Measurements from ENCODE around the gene SMAD5. TPM values are rescaled to one million over a fixed set of nuclear protein-coding genes. Genes with fewer than 3 reads are reported as not detected.

Gene SMAD5
- total RNA-seq, 6 donors from 2014 or later: 14.6 to 54.3 (median 45.1) TPM

DNA sequence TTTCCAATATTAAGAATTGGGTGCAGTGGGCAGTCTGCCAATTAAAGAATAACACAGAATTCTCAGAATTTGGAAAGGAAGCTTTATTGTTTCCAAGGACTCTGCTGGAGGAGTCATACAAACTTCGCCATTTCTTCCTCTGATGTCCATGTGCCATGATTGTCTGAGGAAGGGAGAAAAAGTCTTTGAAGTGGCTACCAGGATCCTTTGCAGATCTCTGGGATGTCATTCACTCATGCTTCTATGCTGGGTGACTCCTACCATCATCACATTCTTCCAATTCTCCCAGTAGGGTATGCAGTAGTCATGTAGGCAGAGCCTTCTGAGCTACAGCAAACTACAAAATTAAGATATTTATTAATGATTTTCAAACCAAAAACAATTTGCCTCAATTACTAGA is 3.2 kb upstream of the SMAD5 start:
- Histone ChIP-seq H3K4me3 (no peak overlapping the region), H3K27ac (no peak overlapping the region), H3K36me3 (no peaks in the 10 kb centered on the region), H3K4me1 (peaks cover 9 to 16% (median 11%) of the 10 kb centered on the region in 4 donors), H3K27me3 (no peaks in the 10 kb centered on the region), H3K9me3 (no peaks in the 10 kb centered on the region)
- ATAC-seq (ENCODE audit: low FRiP score in 2 of 2) (no peak), DNase-seq (no peak)
- TF ChIP-seq POLR2A (IDR thresholded peaks at IDR 0.05) (no peak), POLR2AphosphoS5 (IDR thresholded peaks at IDR 0.05) (no peak), EP300 (IDR thresholded peaks at IDR 0.05) (no peak)
- TF ChIP-seq, protein P1, sequence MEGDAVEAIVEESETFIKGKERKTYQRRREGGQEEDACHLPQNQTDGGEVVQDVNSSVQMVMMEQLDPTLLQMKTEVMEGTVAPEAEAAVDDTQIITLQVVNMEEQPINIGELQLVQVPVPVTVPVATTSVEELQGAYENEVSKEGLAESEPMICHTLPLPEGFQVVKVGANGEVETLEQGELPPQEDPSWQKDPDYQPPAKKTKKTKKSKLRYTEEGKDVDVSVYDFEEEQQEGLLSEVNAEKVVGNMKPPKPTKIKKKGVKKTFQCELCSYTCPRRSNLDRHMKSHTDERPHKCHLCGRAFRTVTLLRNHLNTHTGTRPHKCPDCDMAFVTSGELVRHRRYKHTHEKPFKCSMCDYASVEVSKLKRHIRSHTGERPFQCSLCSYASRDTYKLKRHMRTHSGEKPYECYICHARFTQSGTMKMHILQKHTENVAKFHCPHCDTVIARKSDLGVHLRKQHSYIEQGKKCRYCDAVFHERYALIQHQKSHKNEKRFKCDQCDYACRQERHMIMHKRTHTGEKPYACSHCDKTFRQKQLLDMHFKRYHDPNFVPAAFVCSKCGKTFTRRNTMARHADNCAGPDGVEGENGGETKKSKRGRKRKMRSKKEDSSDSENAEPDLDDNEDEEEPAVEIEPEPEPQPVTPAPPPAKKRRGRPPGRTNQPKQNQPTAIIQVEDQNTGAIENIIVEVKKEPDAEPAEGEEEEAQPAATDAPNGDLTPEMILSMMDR (IDR thresholded peaks at IDR 0.05): no peak
- 60 to 62% methylated on average over 1 of the region's 1 CpG for WGBS, 2 donors

DNA sequence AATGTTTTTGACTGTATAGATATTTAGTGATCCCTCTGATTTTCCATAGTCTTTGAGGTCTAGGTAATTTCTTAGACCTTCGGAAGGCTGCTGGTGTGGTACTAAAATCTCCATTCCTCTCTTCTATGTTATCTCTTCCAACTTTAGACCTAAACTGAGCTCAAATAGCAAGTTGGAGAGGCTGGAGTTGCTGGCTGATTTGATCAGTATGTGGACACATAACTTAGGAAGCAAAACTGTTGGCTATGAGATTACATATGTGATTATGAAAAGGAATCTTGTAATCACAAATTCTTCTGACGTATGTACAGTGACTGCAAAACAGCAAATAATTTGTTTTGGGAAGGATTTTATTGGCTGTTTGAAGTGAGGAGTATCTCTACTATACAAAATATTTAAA is 2.1 kb upstream of the SMAD5 start:
- 90% methylated on average over 2 of the region's 2 CpGs for WGBS, 2 donors
- H3K27ac ChIP-seq: no peak overlapping the region
- no peak for ATAC-seq (ENCODE audit: low FRiP score in 2 of 2)

DNA sequence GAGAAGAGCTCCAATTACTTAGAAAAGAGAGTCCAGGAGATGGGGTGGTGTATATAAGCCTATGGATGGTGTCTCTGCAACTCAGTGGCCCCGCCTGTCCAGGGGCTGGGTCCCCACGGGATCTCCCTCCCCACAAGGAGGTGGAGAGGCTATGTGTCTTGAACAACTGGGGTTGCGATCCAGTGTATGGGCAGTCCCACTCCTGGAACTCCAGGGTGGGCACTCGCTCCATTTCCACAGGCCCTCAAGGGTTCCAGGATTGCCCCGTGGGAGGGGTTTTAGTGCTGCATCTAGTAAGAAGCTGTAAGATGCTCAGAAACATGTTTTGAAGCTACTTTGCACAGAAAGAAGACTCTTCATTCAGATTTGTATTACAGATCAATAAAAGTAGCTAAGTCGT is 558 bp upstream of the SMAD5 start:
- Histone ChIP-seq H3K36me3 (no peaks in the 10 kb centered on the region), H3K4me3 (peak overlapping the region in 3 of 4 donors; percentile 62 to 93 (median 83)), H3K9me3 (no peaks in the 10 kb centered on the region), H3K27ac (peak overlapping the region; percentile 92 to 98 (median 96)), H3K27me3 (no peaks in the 10 kb centered on the region), H3K4me1 (peaks cover 21 to 34% (median 28%) of the 10 kb centered on the region in 4 donors)
- no peak for DNase-seq
- TF ChIP-seq, protein P1 (IDR thresholded peaks at IDR 0.05): no peak
- no peak for TF ChIP-seq EP300 (IDR thresholded peaks at IDR 0.05)
- TF ChIP-seq POLR2AphosphoS5 (IDR thresholded peaks at IDR 0.05): no peak
- no peak for TF ChIP-seq POLR2A (IDR thresholded peaks at IDR 0.05)
- 28 to 36% methylated on average over 5 to 6 of the region's 6 CpGs for WGBS, 2 donors
- peak in 1 of 2 donors; percentile 20 for ATAC-seq (ENCODE audit: low FRiP score in 2 of 2)

More for the DNA sequence above, 2.1 kb upstream of the SMAD5 start:
- Histone ChIP-seq H3K4me3 (no peak overlapping the region), H3K36me3 (no peaks in the 10 kb centered on the region), H3K9me3 (no peaks in the 10 kb centered on the region), H3K4me1 (peaks cover 20 to 26% (median 21%) of the 10 kb centered on the region in 4 donors), H3K27me3 (no peaks in the 10 kb centered on the region)
- no peak for DNase-seq
- TF ChIP-seq POLR2AphosphoS5 (IDR thresholded peaks at IDR 0.05) (no peak), POLR2A (IDR thresholded peaks at IDR 0.05) (no peak), EP300 (IDR thresholded peaks at IDR 0.05) (no peak)
- TF ChIP-seq, protein P1 (IDR thresholded peaks at IDR 0.05): no peak

DNA sequence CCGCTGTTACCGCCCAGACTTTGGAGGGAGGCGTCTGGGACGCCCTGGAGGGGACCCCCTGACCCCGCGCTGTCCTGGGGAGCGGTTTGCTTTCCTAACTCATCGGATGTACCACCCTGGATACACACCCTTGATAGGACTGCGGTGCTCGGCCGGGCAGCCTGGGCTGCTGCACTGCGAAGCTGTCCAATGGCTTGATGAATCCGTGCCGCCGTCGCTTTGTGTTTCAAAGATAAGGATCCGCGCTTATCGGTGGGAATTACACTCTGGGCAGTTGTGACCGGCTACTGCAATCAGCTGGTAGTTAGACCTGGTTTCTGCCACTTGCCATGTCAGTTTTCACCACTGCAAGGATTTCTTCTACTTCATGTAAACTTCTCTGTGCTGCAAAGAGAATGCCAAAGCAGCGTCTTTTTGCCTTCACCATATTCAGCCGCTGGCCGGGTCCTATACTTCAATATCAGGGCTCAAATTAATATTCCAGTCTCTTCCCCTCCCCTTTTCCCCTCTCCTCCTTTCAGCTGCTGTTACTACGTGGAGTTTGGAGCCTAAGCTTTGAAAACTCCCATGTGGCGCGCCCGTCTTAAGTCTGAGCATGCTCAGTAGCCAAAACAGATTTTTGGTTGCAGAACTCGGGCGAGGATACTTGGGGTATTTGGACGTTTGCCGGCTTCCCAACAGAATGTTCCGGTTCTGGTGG is 727 bp downstream of the SMAD5 start:
- 0% methylated on average over 21 to 30 of the region's 32 CpGs for WGBS, 2 donors
- H3K4me3 ChIP-seq: peak overlapping the region; percentile 62 to 93 (median 83)
- TF ChIP-seq POLR2A (IDR thresholded peaks at IDR 0.05): no peak
- TF ChIP-seq POLR2AphosphoS5 (IDR thresholded peaks at IDR 0.05): no peak
- no peak for TF ChIP-seq EP300 (IDR thresholded peaks at IDR 0.05)
- TF ChIP-seq, protein P1 (IDR thresholded peaks at IDR 0.05): no peak
- peak in 1 of 2 donors; percentile 60 for DNase-seq
- no peaks in the 10 kb centered on the region for H3K9me3 ChIP-seq
- ATAC-seq (ENCODE audit: low FRiP score in 2 of 2): peak; percentile 70 to 72
- peak overlapping the region; percentile 92 to 98 (median 96) for H3K27ac ChIP-seq
- no peaks in the 10 kb centered on the region for H3K36me3 ChIP-seq
- no peaks in the 10 kb centered on the region for H3K27me3 ChIP-seq
- peaks cover 21 to 40% (median 28%) of the 10 kb centered on the region in 4 donors for H3K4me1 ChIP-seq
